Stimulated activated CD4-positive, alpha-beta T cell treated with anti-CD3 and anti-CD28 coated beads, Interleukin-4, amount 100 ng/mL, for 24 hours (primary cell): ENCODE measurements around the gene HS1BP3.

Experiments
- DNase-seq: peaks from one replicate; pipeline ENCODE4 v3.0.0-alpha.2; 2020

The HS1BP3 gene

DNA sequence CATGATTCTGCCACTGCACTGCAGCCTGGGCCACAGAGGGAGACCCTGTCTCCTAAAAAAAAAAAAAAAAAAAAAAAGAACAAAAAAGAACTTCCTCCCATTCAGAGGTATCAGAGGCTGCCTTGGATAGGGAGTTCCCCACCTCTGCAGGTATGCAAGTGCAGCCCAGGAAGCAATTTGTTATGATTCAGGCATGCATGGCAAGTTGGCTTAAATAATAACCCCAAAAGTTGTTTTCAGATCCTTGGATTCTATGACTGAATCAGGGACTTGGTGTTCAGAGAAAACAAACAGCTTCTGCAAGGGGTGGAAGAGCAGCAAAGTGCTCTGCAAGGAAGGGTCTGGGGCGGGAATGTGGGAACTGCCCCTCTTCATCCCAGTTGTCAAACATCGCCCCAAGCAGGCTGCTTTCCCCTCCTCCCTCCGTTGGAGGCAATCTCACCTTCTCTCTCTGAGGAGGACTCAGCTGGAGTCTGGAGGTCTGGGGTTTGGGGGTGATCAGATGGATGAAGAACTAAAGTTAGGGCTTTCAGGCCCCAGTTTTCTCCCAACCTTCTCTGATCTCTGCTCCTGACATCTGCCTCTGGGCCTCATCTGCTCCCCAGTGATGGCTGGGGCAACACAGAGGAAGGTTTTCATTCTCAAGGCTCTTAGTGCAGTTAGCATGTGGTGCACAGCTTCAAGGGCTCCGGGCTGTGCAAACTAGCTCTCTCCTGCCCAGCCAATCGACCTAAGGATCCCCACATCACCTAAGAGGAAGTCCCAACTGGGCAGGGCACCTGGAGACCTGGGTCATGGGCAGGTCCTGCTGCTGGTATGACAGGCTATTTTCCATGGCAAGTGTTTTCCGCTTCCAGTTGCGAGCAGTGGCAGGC, 12.5 kb upstream of the HS1BP3 start:
- DNase-seq = no peak

DNA sequence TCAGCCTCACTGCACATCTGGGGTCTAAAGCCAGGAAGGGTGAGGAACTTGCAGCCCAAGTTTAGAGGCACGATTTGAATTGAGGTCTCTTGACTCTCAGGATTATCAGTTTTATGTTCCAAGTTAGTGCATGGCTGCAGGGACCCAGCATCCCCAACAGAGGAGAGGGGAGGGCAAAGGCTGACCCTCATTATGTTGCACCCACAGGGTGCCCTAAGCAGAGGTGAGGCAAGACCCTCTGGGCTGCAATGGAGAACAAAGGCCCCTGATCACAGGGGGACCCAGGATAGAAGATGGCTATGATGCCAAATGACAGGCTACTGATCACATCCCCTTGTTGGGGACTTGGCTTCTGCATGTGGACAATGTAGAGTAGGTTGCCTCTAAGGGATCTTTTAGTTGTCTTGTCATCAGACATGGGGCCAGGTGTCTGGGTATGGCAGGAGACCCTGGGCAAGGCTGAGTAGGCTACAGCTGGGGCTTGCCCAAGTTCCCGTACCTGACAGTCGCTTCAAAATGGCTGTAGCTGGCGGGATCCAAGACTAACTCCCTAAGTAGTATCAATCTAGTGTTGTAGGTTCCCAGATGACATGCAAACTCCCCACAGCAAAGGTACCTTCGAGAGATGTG, 11.5 kb upstream of the HS1BP3 start:
- DNase-seq = no peak

DNA sequence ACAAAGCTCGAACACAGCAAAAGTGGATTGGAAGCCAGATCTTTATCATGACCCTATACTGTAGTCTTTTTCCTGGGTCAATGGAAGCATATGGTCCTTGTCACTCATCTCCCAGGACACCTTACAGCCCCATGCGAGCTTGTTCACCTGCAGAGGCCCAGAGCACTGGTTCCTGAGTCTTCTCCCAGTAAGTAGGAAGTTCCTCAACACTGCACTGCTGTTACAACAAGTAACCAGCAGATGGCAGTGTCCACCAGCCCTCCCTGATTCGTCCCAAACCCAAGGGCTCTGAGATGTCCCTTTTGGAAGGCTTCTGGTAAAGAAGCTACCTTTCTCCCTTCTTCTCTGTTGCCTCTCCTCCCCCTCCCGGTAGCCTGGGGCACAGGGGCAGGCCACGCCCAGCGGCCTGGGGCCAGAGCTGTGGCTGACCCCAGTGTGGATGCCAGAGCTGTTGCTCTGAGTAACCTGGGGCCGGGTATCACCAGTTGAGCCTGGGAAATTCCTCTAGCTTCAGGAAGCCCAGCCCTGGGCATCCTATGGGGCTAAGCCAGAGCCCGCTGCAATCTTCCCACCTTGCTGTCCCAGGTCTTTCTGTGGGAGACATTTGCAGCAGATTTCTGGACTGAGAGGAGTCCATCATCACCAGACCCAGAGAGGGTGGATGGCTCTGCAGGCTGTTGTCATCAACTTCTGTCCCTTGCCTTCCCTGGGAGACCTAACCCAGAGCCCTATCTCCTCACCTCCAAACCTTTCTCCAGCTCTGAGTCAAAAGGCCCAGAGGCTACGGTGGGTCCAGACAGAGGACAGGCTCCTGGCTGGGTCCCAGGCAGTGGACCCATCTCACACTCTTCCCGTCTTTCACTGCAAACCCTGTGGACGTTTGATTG, 10.8 kb upstream of the HS1BP3 start:
- DNase-seq = peak; percentile 73

DNA sequence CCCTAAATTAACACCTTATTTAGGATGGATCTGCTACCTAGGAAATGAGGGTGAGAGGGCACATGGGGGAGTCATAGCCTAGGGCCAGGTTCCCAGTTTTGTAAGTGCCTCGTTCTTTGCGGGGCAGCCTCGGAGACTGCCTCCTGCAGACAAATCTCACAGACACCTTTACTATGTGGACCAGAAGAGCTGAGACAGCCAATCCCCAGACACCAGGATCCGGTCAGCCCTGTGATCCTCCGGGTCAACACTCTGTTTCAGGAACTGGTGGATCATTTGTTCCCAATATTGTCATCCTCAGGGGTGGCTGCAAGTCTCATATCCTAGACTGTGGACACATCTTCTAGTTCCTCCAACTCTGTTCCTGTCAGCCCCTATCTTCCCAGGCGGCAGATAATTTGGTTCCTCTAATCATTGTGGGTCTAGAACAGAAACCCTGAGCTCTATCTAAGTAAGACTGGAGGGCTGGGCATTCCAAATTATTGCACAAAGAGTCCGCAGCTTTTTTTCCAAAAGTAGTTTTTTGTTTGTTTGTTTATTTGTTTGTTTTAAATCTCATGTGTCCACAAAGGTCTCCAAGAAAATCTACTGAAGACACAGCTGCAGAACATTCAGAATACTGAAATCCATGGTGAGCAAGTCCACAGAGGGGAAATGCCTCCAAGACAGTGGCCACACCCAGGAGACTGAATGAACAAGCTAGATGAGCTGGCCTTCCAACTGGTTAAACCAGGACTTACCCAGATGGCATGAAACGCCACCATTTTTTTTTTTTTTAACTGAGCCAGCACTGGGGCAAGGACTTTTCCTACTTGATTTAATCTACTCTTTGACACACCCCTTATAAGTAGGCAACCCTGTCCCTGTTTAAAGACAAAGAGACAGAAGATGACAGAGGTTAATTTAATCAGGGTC, 9.9 kb upstream of the HS1BP3 start:
- DNase-seq = no peak

DNA sequence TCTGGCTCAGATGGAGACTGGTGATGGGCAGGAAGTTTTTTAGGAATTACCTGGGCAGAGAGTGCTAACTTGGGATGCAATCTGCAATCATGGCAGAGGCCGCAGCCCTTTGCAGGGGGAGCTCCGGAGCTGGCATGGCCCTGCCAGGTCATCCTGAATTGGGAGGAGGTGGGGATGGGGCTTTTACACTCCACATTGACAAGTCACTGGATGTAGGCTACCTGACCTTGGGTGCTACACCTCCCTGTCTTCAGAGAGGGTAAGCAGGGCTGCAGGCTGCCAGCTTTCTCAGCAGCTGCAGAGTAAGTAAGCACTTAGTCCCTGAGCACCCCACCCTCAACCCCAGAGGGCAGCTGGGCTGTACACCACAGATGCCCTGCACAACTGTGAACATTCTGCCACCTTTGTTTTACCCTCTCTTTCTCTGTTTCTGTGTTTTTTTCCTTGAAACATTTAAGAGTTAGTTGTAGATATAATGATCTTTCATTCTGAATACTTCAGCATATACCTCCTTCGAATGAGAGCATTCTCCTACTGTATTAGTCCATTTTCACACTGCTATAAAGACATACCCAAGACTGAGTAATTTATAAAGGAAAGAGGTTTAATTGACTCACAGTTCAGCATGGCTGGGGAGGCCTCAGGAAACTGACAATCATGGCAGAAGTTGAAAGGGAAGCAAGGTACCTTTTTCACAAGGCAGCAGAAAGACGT, 6.8 kb upstream of the HS1BP3 start:
- no peak for DNase-seq

DNA sequence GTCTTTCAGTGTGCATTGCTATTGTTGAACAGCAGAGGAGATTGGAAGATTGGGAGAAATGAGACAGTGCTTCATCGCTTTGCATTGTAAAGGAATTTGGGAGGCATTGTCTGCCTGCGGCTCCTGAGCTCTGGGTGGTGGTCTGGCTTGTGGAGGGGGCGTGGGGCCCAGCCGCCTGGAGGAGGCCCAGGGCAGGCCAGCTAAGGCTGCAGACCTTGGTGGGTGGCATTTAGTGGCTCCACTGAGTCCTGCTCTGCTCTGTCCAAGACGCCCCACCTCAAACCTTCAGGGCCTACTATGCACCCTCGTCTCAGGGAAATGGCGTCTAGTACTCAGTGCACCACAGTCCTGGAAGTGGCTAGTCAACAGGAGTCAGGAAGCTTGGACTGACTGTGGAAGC, 5.7 kb upstream of the HS1BP3 start:
- no peak for DNase-seq

DNA sequence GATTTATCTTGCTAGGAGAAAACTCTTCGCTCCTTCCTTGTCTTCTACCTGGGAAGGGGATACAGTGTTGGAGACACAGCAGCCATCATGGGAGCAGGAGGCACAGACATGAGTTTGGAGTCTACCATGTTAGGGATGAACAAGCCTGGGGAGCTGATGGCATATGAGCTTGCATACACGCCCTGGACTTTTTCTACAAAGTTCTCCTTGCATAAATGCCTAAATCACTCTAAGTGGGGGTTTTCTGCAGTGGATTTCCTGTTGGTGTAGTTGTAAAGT, 3.6 kb upstream of the HS1BP3 start:
- DNase-seq = no peak

DNA sequence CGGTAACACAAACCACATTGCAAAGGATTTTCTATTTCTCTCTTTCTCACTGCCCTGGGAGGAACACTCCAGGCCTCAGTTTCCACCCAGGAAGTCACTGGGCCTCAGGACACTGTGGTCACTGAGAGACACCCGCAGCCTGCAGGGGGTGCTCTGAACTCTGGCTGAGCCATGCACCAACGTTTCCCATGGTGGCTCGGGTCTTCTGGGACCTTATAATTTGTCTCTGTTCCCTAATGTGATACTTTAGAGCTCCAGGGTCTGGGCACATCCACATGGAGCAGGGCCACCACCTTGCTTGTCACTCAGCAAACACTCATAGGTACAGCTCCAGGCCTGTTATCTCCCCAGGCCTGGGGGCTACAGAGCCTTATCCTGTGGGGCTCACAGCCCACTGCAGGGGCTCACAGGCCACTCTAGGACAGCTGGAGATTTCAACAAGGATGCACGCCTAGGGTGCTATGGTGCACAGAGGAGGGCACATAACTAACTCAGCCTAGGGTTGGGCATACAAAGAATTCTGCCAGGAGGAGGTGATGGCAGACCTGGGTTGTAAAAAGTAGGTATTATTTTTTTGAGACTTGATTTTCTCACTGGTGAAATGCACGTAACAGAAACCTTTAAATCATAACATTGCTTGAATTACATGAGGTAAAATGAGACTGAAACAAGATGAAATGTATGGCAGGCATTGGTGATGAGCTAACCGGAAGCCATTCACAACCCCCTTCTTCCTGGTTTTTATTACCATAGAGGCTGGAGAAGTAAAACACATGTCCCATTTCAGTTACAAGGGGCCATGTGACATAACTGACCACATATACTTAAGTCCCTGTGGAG, 3.0 kb upstream of the HS1BP3 start:
- no peak for DNase-seq

DNA sequence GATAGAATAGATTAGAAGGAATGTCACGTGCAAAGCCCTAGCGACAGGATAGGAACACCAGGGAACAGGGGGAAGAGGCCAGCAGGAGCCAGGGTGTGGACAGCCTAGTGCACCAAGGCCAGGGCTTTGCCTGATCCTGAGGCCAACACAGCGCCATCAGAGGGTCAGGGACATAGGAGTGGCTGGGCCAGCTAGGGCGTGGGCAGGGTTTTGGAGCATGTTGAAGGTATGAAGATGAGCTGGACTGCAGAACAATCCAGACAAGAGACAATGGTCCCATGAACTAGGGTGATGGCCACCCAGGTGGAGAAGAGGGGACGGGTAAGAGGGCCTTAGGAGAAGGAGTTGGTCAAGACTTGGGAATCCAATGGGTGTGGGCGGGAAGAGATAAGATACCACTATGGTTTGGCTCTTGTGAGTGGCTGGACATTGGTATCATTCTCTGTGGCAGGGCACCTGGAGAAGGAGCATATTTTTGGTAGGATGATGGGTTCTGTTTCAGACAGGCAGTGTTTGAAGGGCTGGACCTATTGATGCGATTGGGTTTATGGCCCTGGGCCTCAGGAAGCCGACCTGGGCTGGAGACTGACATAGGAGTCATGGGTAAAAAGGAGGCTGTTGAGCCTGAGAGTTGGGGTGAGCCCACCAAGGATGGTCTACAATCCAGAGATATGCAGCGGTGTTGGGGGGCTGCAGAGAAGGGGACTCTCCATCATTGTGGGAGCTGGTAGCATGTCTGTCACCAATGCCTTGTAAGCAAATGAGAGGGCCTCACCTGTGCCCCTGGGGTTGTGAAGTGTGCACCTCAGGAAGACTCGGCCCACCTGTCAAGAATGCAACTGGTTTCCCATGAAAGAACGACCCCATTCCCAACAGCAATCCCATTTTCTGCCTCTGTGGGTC, 2.0 kb upstream of the HS1BP3 start:
- no peak for DNase-seq

DNA sequence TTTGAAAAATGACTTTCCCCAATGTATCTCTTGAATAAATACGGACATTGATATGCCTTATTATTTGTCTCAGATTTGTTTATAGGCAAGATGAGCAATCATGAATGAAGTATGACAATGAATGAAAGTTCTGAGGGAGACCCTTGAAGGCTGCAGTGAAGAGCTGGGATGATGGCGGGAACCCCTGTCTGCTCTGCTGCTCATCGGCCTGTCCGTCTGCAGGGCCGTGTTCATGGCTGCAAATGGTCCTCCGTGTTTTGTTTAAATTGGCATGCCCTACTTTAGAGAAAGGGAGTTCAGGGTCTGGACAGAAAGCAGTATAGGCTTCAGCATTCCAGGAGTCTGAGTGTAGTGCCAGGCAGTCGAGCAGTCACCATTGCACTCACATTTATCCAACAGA, 1.2 kb upstream of the HS1BP3 start:
- no peak for DNase-seq

DNA sequence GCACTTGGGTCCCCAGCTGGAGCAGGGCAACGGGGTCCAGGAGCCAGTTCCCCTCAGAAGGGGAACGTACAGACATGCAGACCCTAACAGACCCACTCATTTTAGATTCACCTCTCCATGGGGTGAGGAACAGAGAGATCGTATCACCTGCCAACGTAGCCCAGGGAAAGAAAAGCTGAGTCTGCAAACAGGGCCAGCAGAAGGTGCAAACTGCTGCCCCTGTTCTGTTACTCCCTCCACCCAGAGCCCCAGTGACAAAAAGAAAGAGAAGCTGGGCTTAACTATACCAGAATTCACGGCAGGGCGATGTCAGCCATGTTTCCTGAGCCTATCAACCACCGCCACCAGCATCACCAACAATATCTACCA, 817 bp upstream of the HS1BP3 start:
- no peak for DNase-seq

DNA sequence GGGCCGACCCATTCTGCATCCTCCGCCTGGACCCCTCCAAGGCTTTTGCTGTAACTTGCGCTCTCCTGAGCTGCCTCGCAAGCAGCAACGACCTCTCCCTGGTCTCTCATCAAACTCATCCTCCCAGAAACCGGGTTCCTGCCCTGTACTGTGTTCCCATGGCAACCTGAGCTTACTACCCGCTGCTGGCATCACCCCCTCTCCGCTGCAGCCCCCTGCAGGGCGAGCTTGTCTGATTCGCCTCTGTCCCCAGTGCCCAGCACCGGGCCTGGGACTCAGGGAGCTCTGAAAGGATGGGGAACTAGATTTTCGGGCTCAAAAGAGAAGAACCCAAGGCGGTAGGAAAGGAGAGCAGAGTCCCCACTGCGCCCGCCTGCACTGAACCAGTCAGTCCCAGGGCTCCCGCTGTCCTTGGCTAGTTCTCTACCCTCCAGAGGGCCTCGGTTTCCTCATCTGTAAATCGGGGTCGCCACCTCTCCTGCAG, 463 bp downstream of the HS1BP3 start:
- peak; percentile 19 for DNase-seq

DNA sequence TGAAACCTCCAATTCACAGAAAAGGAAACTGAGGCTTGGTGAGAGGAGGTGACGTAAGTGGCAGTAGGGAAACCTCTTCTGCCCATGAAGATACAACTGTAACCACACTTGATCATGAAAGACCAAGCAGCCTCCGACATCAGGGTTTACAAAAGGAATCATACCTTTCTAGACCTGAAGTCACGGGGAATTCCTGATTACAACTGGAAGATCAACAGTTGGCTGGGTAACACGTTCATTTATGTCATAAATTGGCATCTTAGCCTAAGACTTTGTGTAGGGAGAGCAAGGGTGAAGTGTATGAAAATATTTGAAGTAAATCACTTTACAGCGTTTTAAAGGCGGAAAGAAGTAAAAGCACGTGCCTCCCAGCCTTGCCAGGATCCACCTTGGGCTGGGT, 922 bp downstream of the HS1BP3 start:
- no peak for DNase-seq

DNA sequence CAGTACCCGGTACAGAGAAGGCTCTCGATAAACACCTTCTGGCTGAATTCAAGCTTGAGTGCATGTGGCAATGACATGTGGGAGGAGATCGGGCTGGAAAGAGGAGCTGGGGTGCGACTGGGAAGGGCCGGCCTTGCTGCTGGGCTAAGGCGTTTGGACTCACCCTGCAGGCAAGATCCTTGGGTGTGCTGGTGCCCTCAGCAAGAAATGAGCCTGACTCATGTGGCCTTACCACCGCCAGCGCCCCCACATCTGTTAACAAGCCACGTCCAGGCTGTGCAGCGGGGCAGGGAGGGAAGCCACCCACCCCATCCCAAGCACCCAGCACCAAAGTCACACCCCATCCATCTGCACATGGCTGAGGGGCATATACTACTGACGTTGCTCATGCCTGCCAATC, 1.3 kb downstream of the HS1BP3 start:
- DNase-seq = no peak

DNA sequence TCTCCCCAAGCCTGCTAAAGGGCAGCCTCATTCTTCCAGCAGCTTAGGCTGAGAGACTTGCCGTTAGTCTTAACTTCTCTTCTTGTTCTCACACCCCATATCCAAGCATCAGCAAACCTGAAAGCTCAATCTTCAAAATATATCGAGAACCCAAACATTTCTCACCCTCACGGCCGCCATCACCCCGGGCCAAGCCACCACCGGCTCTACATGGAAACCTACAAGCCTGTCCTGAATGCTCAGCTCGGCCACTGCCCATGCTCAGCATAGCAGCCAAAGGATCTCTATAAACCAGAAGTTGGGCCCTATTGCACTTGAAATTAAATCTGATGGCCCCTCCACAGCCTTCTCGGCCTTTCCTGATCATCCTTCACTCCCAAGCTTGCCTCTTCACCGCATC, 2.1 kb downstream of the HS1BP3 start:
- no peak for DNase-seq

DNA sequence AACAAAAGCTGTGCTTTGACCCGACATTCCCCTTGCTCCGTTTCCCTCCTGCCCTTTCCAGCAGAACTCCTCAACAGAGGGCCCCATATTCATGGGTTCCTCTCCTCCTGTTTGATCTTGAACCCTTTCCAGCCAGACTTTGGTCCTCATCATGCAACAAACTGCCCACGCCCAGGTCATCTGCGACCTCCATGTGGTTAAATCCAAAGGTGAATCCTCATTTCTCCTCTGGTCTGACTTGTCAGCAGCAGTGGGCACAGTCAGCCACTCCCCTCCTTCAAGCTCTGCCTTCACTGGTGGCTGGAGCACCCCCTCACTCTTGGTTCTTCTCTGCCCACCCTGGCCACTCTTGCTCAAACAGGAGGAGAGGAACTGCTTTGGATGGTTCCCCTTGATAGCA, 2.7 kb downstream of the HS1BP3 start:
- DNase-seq = no peak

DNA sequence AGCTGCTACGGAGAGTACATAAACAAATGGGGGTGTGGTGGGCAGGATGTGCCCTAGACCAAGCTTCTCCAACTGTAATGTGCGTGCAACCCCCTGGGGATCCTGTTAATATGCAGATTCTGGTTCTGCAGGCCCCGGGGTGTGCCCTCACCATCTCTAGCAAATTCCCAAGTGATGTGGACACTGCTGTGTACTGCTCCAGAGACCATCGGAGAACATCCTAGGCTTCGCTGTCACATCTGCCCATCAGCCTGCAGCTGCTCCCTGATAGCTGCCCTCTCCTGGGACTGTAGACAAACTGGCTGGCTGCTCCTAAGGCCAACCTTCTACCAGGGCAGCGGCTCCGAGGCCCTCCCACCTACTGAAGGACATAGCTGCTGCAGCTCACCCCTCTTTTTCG, 3.2 kb downstream of the HS1BP3 start:
- no peak for DNase-seq

DNA sequence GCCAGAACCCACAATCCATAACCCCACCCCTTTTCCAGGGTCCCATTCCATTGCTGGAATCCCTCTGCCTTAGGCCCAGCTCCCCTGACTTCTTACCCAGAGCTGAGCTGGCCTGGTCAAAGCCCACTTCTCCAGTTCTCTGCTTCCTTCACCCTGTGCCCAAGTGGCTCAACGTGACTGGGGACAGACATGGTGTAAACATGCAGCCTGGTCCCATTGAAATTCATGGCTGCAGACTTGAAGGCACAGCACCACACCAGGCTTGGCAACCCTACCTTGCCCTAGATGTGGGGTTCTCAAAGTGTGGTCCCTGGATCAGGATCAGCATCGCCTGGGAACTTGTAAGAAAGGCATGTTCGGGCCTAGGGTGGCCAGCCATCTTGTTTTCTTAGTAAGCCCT, 3.7 kb downstream of the HS1BP3 start:
- DNase-seq = no peak

DNA sequence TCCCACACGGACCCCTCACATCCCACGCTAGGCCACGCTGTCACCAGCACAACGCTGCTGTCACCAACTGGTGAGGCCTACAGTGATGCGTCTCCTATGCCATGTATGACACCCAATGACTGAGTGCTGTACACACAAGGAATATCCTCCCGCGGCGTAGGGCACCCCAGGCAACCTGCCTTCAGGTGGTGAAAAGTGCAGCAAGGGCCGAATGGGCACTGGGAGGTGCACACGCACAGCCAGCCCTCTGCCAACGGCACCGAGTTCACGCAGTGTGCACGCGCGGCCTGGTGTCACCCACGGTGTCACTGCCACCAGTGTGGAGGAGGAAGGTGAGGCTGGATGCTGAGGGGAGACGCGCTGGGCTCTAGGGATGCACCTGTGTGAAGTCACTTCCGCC, 4.5 kb downstream of the HS1BP3 start:
- DNase-seq = no peak

DNA sequence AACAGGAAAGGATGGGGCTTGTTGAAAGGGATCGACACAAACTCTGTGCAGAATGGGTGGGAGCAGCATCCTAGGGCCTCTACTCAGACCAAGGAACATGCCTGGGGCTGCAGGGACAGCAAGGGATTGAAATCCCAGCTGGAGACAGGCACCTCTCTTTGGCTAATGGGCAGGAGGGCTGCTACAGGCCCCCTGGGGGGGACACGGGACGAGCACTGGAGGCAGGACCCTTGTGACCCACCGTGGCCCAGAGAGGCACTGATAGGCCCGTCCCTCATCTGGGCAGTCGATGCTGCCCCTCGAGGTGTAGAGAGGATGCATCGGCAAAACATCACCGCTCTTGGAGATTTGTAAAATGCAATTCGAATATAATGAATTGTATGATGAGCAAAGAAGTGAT, 5.1 kb downstream of the HS1BP3 start:
- DNase-seq = no peak
